GM23248 (cell line): Measurements from ENCODE around the gene FMO1. TPM values are rescaled to one million over a fixed set of nuclear protein-coding genes. Genes with fewer than 3 reads are reported as not detected.

Source experiments
- DNase-seq: peaks from one replicate; pipeline ENCODE4 v3.0.0-alpha.2; 2015
- H2AFZ ChIP-seq: fragments of 200-600 bp; sonication (generic); 2 replicates; pipeline ENCODE4 v1.6.1; 2016; ENCODE audit warnings: antibody characterized with exemption
- H3F3A ChIP-seq: fragments of 200-600 bp; sonication (generic); 2 replicates; pipeline ENCODE4 v1.6.1; 2016; ENCODE audit warnings: mild to moderate bottlenecking, antibody characterized with exemption, mixed run types; ENCODE audit not compliant: insufficient read depth
- H3K27ac ChIP-seq: fragments of 200-600 bp; sonication (generic); 2 replicates; pipeline ENCODE4 v1.5.1; 2016; ENCODE audit warnings: mild to moderate bottlenecking
- H3K27me3 ChIP-seq: fragments of 200-600 bp; sonication (generic); replicated peaks from 2 replicates; pipeline ENCODE4 v1.6.1; 2016; ENCODE audit warnings: mild to moderate bottlenecking; ENCODE audit not compliant: insufficient read depth
- H3K36me3 ChIP-seq: fragments of 200-600 bp; sonication (generic); 2 replicates; pipeline ENCODE4 v1.6.1; 2016; ENCODE audit warnings: low read depth, mild to moderate bottlenecking
- H3K4me1 ChIP-seq: fragments of 200-600 bp; sonication (generic); 2 replicates; pipeline ENCODE4 v1.6.1; 2016; ENCODE audit warnings: mild to moderate bottlenecking; ENCODE audit not compliant: insufficient read depth
- H3K4me2 ChIP-seq: fragments of 200-600 bp; sonication (generic); one replicate; pipeline ENCODE4 v1.6.1; 2016; ENCODE audit warnings: mild to moderate bottlenecking; ENCODE audit not compliant: unreplicated experiment
- H3K4me3 ChIP-seq: fragments of 200-600 bp; sonication (generic); 2 replicates; pipeline ENCODE4 v1.5.1; 2016; ENCODE audit warnings: mild to moderate bottlenecking
- H3K79me2 ChIP-seq: fragments of 200-600 bp; sonication (generic); 2 replicates; pipeline ENCODE4 v1.6.1; 2016; ENCODE audit warnings: mild to moderate bottlenecking; ENCODE audit not compliant: insufficient read depth
- H3K9ac ChIP-seq: fragments of 200-600 bp; sonication (generic); 2 replicates; pipeline ENCODE4 v1.6.1; 2016; ENCODE audit warnings: mild to moderate bottlenecking
- H3K9me2 ChIP-seq: fragments of 200-600 bp; sonication (generic); 2 replicates; pipeline ENCODE4 v1.6.1; 2016; ENCODE audit warnings: mixed run types, mild to moderate bottlenecking, moderate library complexity; ENCODE audit not compliant: insufficient read depth
- H3K9me3 ChIP-seq: fragments of 200-600 bp; sonication (generic); one replicate; pipeline ENCODE4 v1.6.1; 2017; ENCODE audit warnings: low read depth
- H4K20me1 ChIP-seq: fragments of 200-600 bp; sonication (generic); 2 replicates; pipeline ENCODE4 v1.6.0; 2016; ENCODE audit not compliant: insufficient read depth
- EZH2 ChIP-seq: fragments of 200-600 bp; sonication (generic); IDR thresholded peaks from 2 replicates; pipeline ENCODE4 v1.6.1; 2018; ENCODE audit warnings: antibody characterized with exemption, mild to moderate bottlenecking; ENCODE audit not compliant: insufficient read depth, poor library complexity, severe bottlenecking
- EZH2phosphoT487 ChIP-seq: fragments of 200-600 bp; sonication (generic); IDR thresholded peaks from 2 replicates; pipeline ENCODE4 v1.6.1; 2018; ENCODE audit warnings: antibody characterized with exemption, moderate library complexity, mild to moderate bottlenecking, low read depth; ENCODE audit not compliant: insufficient read depth
- WGBS, 2 experiments: methylation state at CpG; one replicate each; pipeline ENCODE4 v1.1.6; 2015 to 2017; ENCODE audit warnings: low lambda C conversion rate in 2 of 2, low coverage in 1 of 2; ENCODE audit errors: missing lambda C conversion rate in 2 of 2; 5-methylcytosine and 5-hydroxymethylcytosine counted together
- in situ Hi-C: fragments of 300-500 bp; cut with MboI; formaldehyde crosslinking; loops from 2 replicates; pipeline ENCODE4 v1.15.0; 2020
- polyA plus RNA-seq: library from polyadenylated mRNA; unstranded; fragments of >200 nt; fragmentation: Nextera tagmentation; extraction: Ambion mirVana; gene quantifications from 2 replicates; pipeline ENCODE4 v1.2.1, GENCODE V29; 2016
- small RNA-seq: library from RNA; depleted of rRNA; stranded (forward); fragments of <200 nt; gene quantifications from one replicate; pipeline ENCODE3, GENCODE V24; 2014; ENCODE audit warnings: low read depth, low replicate concordance
- total RNA-seq: library from RNA; depleted of rRNA; stranded (reverse); fragments of >200 nt; shearing (Covaris generic); gene quantifications from 2 replicates; pipeline ENCODE4 v1.2.3, GENCODE V29; 2014; rRNA removed

FMO1 gene
- total and polyA plus RNA-seq, 2 experiments from 2014 or later, result not detected

GRCh38 chr1:171329251-171329650 lies 81.0 kb downstream of the FMO1 start:
- H3K79me2 ChIP-seq, result no peaks in the 10 kb centered on the region
- in situ Hi-C loops, result no loop called here

GRCh38 chr1:171334024-171334640 lies 85.8 kb downstream of the FMO1 start:
- no peaks in the 10 kb centered on the region for H3K79me2 ChIP-seq
- H3K9me3 ChIP-seq, result no peaks in the 10 kb centered on the region
- in situ Hi-C loops, result no loop called here
- no peak for TF ChIP-seq EZH2
- TF ChIP-seq EZH2phosphoT487, result no peak
- no peaks in the 10 kb centered on the region for H3K36me3 ChIP-seq
- H3K4me2 ChIP-seq, result no peak overlapping the region
- no peaks in the 10 kb centered on the region for H4K20me1 ChIP-seq
- no peak for DNase-seq
- no peak overlapping the region for H2AFZ ChIP-seq
- H3K9me2 ChIP-seq, result no peaks in the 10 kb centered on the region
- H3K4me3 ChIP-seq, result no peak overlapping the region
- no peak overlapping the region for H3K27ac ChIP-seq
- no peaks in the 10 kb centered on the region for H3K27me3 ChIP-seq
- H3K4me1 ChIP-seq, result no peaks in the 10 kb centered on the region
- no peak overlapping the region for H3K9ac ChIP-seq
- no peaks in the 10 kb centered on the region for H3F3A ChIP-seq
- 50 to 76% methylated on average over 1 of the region's 1 CpG for WGBS, 2 experiments

More at GRCh38 chr1:171329251-171329650, 81.0 kb downstream of the FMO1 start:
- H3K4me2 ChIP-seq, result no peak overlapping the region
- no peaks in the 10 kb centered on the region for H4K20me1 ChIP-seq
- H3K27me3 ChIP-seq, result no peaks in the 10 kb centered on the region
- TF ChIP-seq EZH2phosphoT487 (no peak), EZH2 (no peak)
- H3F3A ChIP-seq, result no peaks in the 10 kb centered on the region
- H3K9me3 ChIP-seq, result no peaks in the 10 kb centered on the region
- DNase-seq, result no peak
- no peaks in the 10 kb centered on the region for H3K4me1 ChIP-seq
- no peak overlapping the region for H3K9ac ChIP-seq
- no peaks in the 10 kb centered on the region for H3K9me2 ChIP-seq
- H3K36me3 ChIP-seq, result no peaks in the 10 kb centered on the region
- no peak overlapping the region for H2AFZ ChIP-seq
- 80 to 81% methylated on average over 7 of the region's 7 CpGs for WGBS, 2 experiments
- H3K4me3 ChIP-seq, result no peak overlapping the region
- no peak overlapping the region for H3K27ac ChIP-seq

Small RNA genes lying within 50 kb of the gene (small RNA-seq; reads per million reads assigned to genes)
- gene RF00019, result not detected

Other genes with a start within 250 kb of the FMO1 start
- gene FMO3, start 157.6 kb upstream of the FMO1 start, total RNA-seq, result not detected in 2 replicates
- not detected in 2 replicates for gene FMO3, start 157.6 kb upstream of the FMO1 start, polyA plus RNA-seq
- not detected in 2 replicates for gene FMO2, start 63.2 kb upstream of the FMO1 start, total RNA-seq
- gene FMO2, start 63.2 kb upstream of the FMO1 start, polyA plus RNA-seq, result not detected in 2 replicates
- 1.6 and 1.7 TPM in 2 replicates for gene FMO4, start 65.7 kb downstream of the FMO1 start, total RNA-seq
- 0.82 and 1.4 TPM in 2 replicates for gene FMO4, start 65.7 kb downstream of the FMO1 start, polyA plus RNA-seq
- 30.9 and 47.0 TPM in 2 replicates for gene PRRC2C, start 237.0 kb downstream of the FMO1 start, total RNA-seq
- 76.8 and 88.9 TPM in 2 replicates for gene PRRC2C, start 237.0 kb downstream of the FMO1 start, polyA plus RNA-seq